H1 (cell line): ENCODE data around the gene DTX4. TPM values are rescaled to one million over a fixed set of nuclear protein-coding genes. Genes with fewer than 3 reads are reported as not detected.

Source experiments
- CTCF ChIA-PET: fragments of 300-600 bp; sonication (Branson Sonifier 250); formaldehyde crosslinking; loops from one replicate; lab custom pipeline; 2021; ENCODE audit not compliant: partially characterized antibody; lab: Charles Lee
- POLR2A ChIA-PET: fragments of 300-600 bp; sonication (Branson Sonifier 250); formaldehyde crosslinking; loops from one replicate; lab custom pipeline; 2021; ENCODE audit warnings: inconsistent platforms; ENCODE audit not compliant: partially characterized antibody; lab: Charles Lee
- DNase-seq, 2 experiments: peaks; one replicate each; pipeline versions ENCODE4 v3.0.0 to v3.0.0-alpha.2; 2010 to 2022; ENCODE audit warnings: low spot score in 2 of 2, low read depth in 1 of 2, mixed read lengths in 1 of 2
- FAIRE-seq: peaks from 2 replicates; lab custom pipeline; 2011; peaks lifted over from hg19 to GRCh38; lab: Jason Lieb, UNC
- H2AFZ ChIP-seq: 2 replicates; pipeline ENCODE4 v1.8.1; 2012; ENCODE audit warnings: low read length, inconsistent platforms
- H2AK5ac ChIP-seq: 2 replicates; pipeline ENCODE4 v1.6.1; 2013; ENCODE audit warnings: low read depth, low read length
- H2BK120ac ChIP-seq: replicated peaks from 2 replicates; pipeline ENCODE3; 2013; ENCODE audit warnings: low read depth, low read length, inconsistent platforms
- H2BK12ac ChIP-seq: 2 replicates; pipeline ENCODE4 v1.6.1; 2013; ENCODE audit warnings: low read depth, low read length
- H2BK15ac ChIP-seq: 2 replicates; pipeline ENCODE4 v1.6.1; 2013; ENCODE audit warnings: low read length
- H2BK20ac ChIP-seq: 2 replicates; pipeline ENCODE4 v1.6.1; 2013; ENCODE audit warnings: low read length
- H2BK5ac ChIP-seq: 2 replicates; pipeline ENCODE4 v1.6.1; 2013; ENCODE audit warnings: low read depth, low read length
- H3K14ac ChIP-seq: 2 replicates; pipeline ENCODE4 v1.6.1; 2013; ENCODE audit warnings: inconsistent platforms; ENCODE audit not compliant: insufficient read length
- H3K18ac ChIP-seq: 2 replicates; pipeline ENCODE4 v1.6.1; 2013; ENCODE audit warnings: low read length; ENCODE audit errors: extremely low read depth
- H3K23ac ChIP-seq: 2 replicates; pipeline ENCODE4 v1.6.1; 2013; ENCODE audit warnings: inconsistent platforms; ENCODE audit not compliant: insufficient read length
- H3K23me2 ChIP-seq: 2 replicates; pipeline ENCODE4 v1.6.1; 2013; ENCODE audit warnings: low read depth, low read length
- H3K27ac ChIP-seq: 2 replicates; pipeline ENCODE4 v1.6.1; 2011; ENCODE audit warnings: low read depth, low read length, inconsistent platforms
- H3K27me3 ChIP-seq, 4 experiments: replicated peaks in 1 of 4; 1 replicate in 1 of 4; 2 replicates in 3 of 4; pipeline versions ENCODE4 v1.6.1 to v1.8.1; 2011 to 2013; ENCODE audit warnings: low read length in 3 of 4, mild to moderate bottlenecking in 3 of 4, inconsistent platforms in 2 of 4, mixed read lengths in 2 of 4, moderate library complexity in 1 of 4; ENCODE audit not compliant: control insufficient read depth in 3 of 4, insufficient read depth in 3 of 4; ENCODE audit errors: extremely low read depth in 1 of 4
- H3K36me3 ChIP-seq, 4 experiments: 2 replicates each; pipeline versions ENCODE4 v1.6.1 to v1.8.1; 2011 to 2013; ENCODE audit warnings: mild to moderate bottlenecking in 4 of 4, low read length in 3 of 4, moderate library complexity in 2 of 4, control low read depth in 1 of 4, inconsistent platforms in 1 of 4; ENCODE audit not compliant: insufficient read depth in 4 of 4, control insufficient read depth in 2 of 4
- H3K4ac ChIP-seq: replicated peaks from 2 replicates; pipeline ENCODE3; 2013; ENCODE audit warnings: low read length, low read depth, mixed read lengths, inconsistent platforms; ENCODE audit not compliant: insufficient read length
- H3K4me1 ChIP-seq, 4 experiments: replicated peaks in 1 of 4; 1 replicate in 1 of 4; 2 replicates in 3 of 4; pipeline versions ENCODE4 v1.6.1 to v1.8.1; 2011 to 2013; ENCODE audit warnings: low read length in 3 of 4, inconsistent platforms in 2 of 4, mixed read lengths in 1 of 4; ENCODE audit not compliant: insufficient read depth in 4 of 4, control insufficient read depth in 3 of 4
- H3K4me2 ChIP-seq, 2 experiments: 2 replicates each; pipeline versions ENCODE4 v1.6.1 to v1.8.1; 2011 to 2013; ENCODE audit warnings: low read depth in 2 of 2, low read length in 2 of 2, control low read depth in 1 of 2, inconsistent platforms in 1 of 2, mild to moderate bottlenecking in 1 of 2; ENCODE audit not compliant: insufficient read depth in 1 of 2
- H3K4me3 ChIP-seq, 4 experiments: fragments of 200-600, 300-600 bp in 1 of 4; sonication (generic), shearing (Covaris generic), sonication (Bioruptor Twin) in 1 of 4; 2 replicates each; pipeline versions ENCODE4 v1.5.1 to v1.8.1; 2011 to 2016; ENCODE audit warnings: low read length in 4 of 4, low read depth in 3 of 4, control low read depth in 2 of 4, inconsistent platforms in 2 of 4, mild to moderate bottlenecking in 2 of 4, mixed read lengths in 1 of 4, moderate library complexity in 1 of 4; ENCODE audit not compliant: insufficient read depth in 2 of 4; ENCODE audit errors: extremely low read depth in 1 of 4
- H3K56ac ChIP-seq: replicated peaks from 2 replicates; pipeline ENCODE3; 2013; ENCODE audit warnings: low read depth, mild to moderate bottlenecking, mixed read lengths, low read length, inconsistent platforms; ENCODE audit not compliant: insufficient read length
- H3K79me1 ChIP-seq: 2 replicates; pipeline ENCODE4 v1.6.1; 2013; ENCODE audit warnings: low read depth, low read length, control low read depth
- H3K79me2 ChIP-seq, 2 experiments: 2 replicates each; pipeline versions ENCODE4 v1.6.1 to v1.8.1; 2012 to 2013; ENCODE audit warnings: low read length in 2 of 2, mild to moderate bottlenecking in 2 of 2, inconsistent platforms in 1 of 2; ENCODE audit not compliant: insufficient read depth in 2 of 2, control insufficient read depth in 1 of 2
- H3K9ac ChIP-seq, 4 experiments: replicated peaks in 1 of 4; 1 replicate in 1 of 4; 2 replicates in 3 of 4; pipeline versions ENCODE4 v1.6.1 to v1.8.1; 2011 to 2013; ENCODE audit warnings: low read depth in 3 of 4, low read length in 3 of 4, control low read depth in 2 of 4, mild to moderate bottlenecking in 2 of 4, moderate library complexity in 2 of 4, inconsistent platforms in 1 of 4; ENCODE audit errors: extremely low read depth in 1 of 4
- H3K9me3 ChIP-seq, 2 experiments: 2 replicates each; pipeline versions ENCODE4 v1.6.1 to v1.8.1; 2012 to 2013; ENCODE audit warnings: mild to moderate bottlenecking in 2 of 2, moderate library complexity in 2 of 2, control low read depth in 1 of 2, inconsistent platforms in 1 of 2, low read depth in 1 of 2, low read length in 1 of 2, mixed read lengths in 1 of 2; ENCODE audit not compliant: insufficient read depth in 2 of 2
- H4K20me1 ChIP-seq, 2 experiments: replicated peaks in 1 of 2; 2 replicates each; pipeline versions ENCODE3 to v1.8.1; 2011 to 2013; ENCODE audit warnings: inconsistent platforms in 2 of 2, low read length in 2 of 2, mild to moderate bottlenecking in 1 of 2; ENCODE audit not compliant: insufficient read depth in 2 of 2, control insufficient read depth in 1 of 2
- H4K5ac ChIP-seq: 2 replicates; pipeline ENCODE4 v1.6.1; 2013; ENCODE audit warnings: low read length, low read depth, mixed read lengths, inconsistent platforms; ENCODE audit not compliant: insufficient read length
- H4K8ac ChIP-seq: 2 replicates; pipeline ENCODE4 v1.8.0; 2013; ENCODE audit warnings: mild to moderate bottlenecking, moderate library complexity, low read length, inconsistent platforms; ENCODE audit not compliant: insufficient read depth; ENCODE audit errors: extremely low read depth
- H4K91ac ChIP-seq: replicated peaks from 2 replicates; pipeline ENCODE3; 2013; ENCODE audit warnings: low read length, mixed read lengths, inconsistent platforms; ENCODE audit not compliant: insufficient read length
- CBX5 ChIP-seq: fragments of 300-800, 300-1000 bp; sonication (generic); IDR thresholded peaks from 2 replicates; pipeline ENCODE4 v1.7.1; 2016; ENCODE audit warnings: antibody characterized with exemption, low read length, low read depth
- CBX8 ChIP-seq: fragments of 300-800, 300-1000 bp; sonication (generic); IDR thresholded peaks from 2 replicates; pipeline ENCODE4 v1.7.1; 2016; ENCODE audit warnings: low read depth, low read length, borderline replicate concordance
- CTCF ChIP-seq, 3 experiments: IDR thresholded peaks; 1 replicate in 2 of 3; 2 replicates in 1 of 3; pipeline versions ENCODE4 v1.5.1 to v1.6.1; 2011; ENCODE audit warnings: low read length in 3 of 3, mild to moderate bottlenecking in 3 of 3, inconsistent platforms in 2 of 3, low read depth in 1 of 3, moderate library complexity in 1 of 3; ENCODE audit not compliant: insufficient read depth in 1 of 3; ENCODE audit errors: control extremely low read depth in 1 of 3
- POLR2A ChIP-seq, 2 experiments: IDR thresholded peaks; 1 replicate in 1 of 2; 2 replicates in 1 of 2; pipeline ENCODE4 v1.6.1; 2011; ENCODE audit warnings: low read depth in 2 of 2, low read length in 2 of 2, mild to moderate bottlenecking in 2 of 2; ENCODE audit errors: control extremely low read depth in 1 of 2
- RXRA ChIP-seq: IDR thresholded peaks from 2 replicates; pipeline ENCODE4 v1.6.1; 2011; ENCODE audit warnings: low read depth, mild to moderate bottlenecking, low read length, moderate library complexity; ENCODE audit not compliant: insufficient read depth
- TBP ChIP-seq: IDR thresholded peaks from 2 replicates; pipeline ENCODE4 v1.6.1; 2011; ENCODE audit warnings: low read depth, low read length, improper control_type of control experiment
- WGBS, 2 experiments: shearing (Covaris generic) in 1 of 2; methylation state at CpG; one replicate each; pipeline versions ENCODE4 v1.1.6 to v1.1.7; 2013 to 2015; ENCODE audit warnings: low lambda C conversion rate in 2 of 2, mixed read lengths in 2 of 2, inconsistent platforms in 1 of 2, low coverage in 1 of 2, missing lambda C conversion rate in 1 of 2; ENCODE audit not compliant: insufficient replicate concordance in 2 of 2, insufficient coverage in 1 of 2, insufficient read length in 1 of 2; ENCODE audit errors: extremely low coverage in 1 of 2, missing lambda C conversion rate in 1 of 2; 5-methylcytosine and 5-hydroxymethylcytosine counted together
- polyA plus RNA-seq, 7 experiments: library from polyadenylated mRNA; depleted of rRNA in 3 of 7; stranded (reverse) in 5 of 7; unstranded in 2 of 7; fragments of >200 nt in 5 of 7; fragments of 200-250 nt in 2 of 7; gene quantifications; 1 replicate in 5 of 7; 2 replicates in 1 of 7; 4 replicates in 1 of 7; pipeline versions ENCODE4 v1.2.1 to v1.2.3, GENCODE V29; 2011 to 2013; ENCODE audit warnings: missing spikeins in 2 of 7, mixed read lengths in 2 of 7
- total RNA-seq: library from RNA; stranded (reverse); fragmentation: NEBNext Ultra II Directional; extraction: Animal tissue kit (Norgen Biotek cat#: 25700); gene quantifications from 2 replicates; pipeline ENCODE4 v1.2.1, GENCODE V29; 2021

Gene DTX4
- total and polyA plus RNA-seq, 2 of the 8 experiments (the other 6 are each of a cell fraction or from before 2014, with no cell fraction given) = 5.1 to 18.8 TPM

DNA sequence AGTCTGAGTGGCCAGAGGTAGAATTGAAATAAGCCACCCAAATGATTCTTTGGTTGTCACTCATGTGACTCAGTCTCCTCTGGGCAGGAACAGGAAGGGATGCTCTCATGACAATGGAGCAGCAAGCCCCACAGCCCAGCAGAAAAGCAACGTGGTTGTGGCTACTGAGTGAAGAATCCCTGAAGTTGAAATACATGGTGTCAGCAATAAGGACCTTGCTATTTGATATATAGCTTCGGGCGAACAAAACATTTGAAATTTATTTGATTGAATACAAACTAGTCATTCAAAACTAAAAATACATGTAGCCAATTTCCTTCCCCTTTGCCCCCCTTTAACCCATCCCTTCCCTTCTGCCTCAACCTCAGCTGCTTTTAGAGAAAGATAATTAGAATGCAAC is 14.5 kb upstream of the DTX4 start:
- 87% methylated on average over 3 of the region's 3 CpGs; no CpG with 5 or more reads in 1 of the 2 experiments for WGBS, 2 experiments

More for the DNA sequence above, 14.5 kb upstream of the DTX4 start:
- Histone ChIP-seq H3K56ac (no peak overlapping the region), H3K27ac (no peak overlapping the region), H3K18ac (no peak overlapping the region), H2BK12ac (no peak overlapping the region), H3K14ac (no peak overlapping the region), H3K9ac (no peak overlapping the region), H2BK15ac (no peak overlapping the region), H4K5ac (no peak overlapping the region), H4K91ac (no peak overlapping the region), H3K27me3 (no peaks in the 10 kb centered on the region), H3K36me3 (peaks cover 0 to 6% (median 0%) of the 10 kb centered on the region in 4 experiments; a peak in 2 of 8 replicates), H3K4me2 (no peak overlapping the region), H3K4me3 (no peak overlapping the region), H3K79me2 (no peaks in the 10 kb centered on the region), H3K4ac (no peak overlapping the region), H3K23me2 (no peaks in the 10 kb centered on the region), H3K9me3 (peaks cover 0 to 3% of the 10 kb centered on the region in 2 experiments; a peak in 1 of 4 replicates), H4K20me1 (no peaks in the 10 kb centered on the region), H4K8ac (no peak overlapping the region), H3K4me1 (peaks cover 0 to 4% (median 0%) of the 10 kb centered on the region in 4 experiments; a peak in 2 of 7 replicates), H2BK120ac (no peak overlapping the region), H3K23ac (no peak overlapping the region), H2AK5ac (no peak overlapping the region), H2BK20ac (no peak overlapping the region), H2AFZ (no peak overlapping the region), H3K79me1 (no peaks in the 10 kb centered on the region), H2BK5ac (no peak overlapping the region)
- ChIA-PET CTCF (interaction anchor here (0.9 to 4.9 kb wide), 24 partner anchors 9 to 1453 kb away, joined by 3 to 65 read pairs (median 8); partner anchors contain the start of genes DTX4, FAM111A and FAM111B), POLR2A (interaction anchor here (1.0 to 2.4 kb wide), 2 partner anchors 13 to 15 kb away, joined by 4 to 12 read pairs; partner anchors contain the start of gene FAM111A)
- no peak for DNase-seq
- no peak for FAIRE-seq
- no peak for TF ChIP-seq POLR2A (IDR thresholded peaks at IDR 0.05; ENCODE audit: control extremely low read depth in 1 of 2, low read depth in 2 of 2, low read length in 2 of 2)
- TF ChIP-seq CTCF (IDR thresholded peaks at IDR 0.05; ENCODE audit: control extremely low read depth in 1 of 3, insufficient read depth in 1 of 3, low read depth in 1 of 3, low read length in 3 of 3) = no peak
- no peak for TF ChIP-seq CBX8
- TF ChIP-seq CBX5 = no peak
- TF ChIP-seq RXRA = no peak
- TF ChIP-seq TBP = no peak
